Endothelial cell of umbilical vein (primary cell): ENCODE results near the gene NAV2. TPM values are rescaled to one million over a fixed set of nuclear protein-coding genes. Genes with fewer than 3 reads are reported as not detected.

Experiments used
- BruUV-seq: library from RNA; stranded (reverse); fragments of 400-500 nt; replicated peaks from 2 replicates; lab custom pipeline; 2021; lab: Mats Ljungman, UMichigan
- CTCF ChIA-PET: fragments of 300-600, 350-600 bp; sonication (Branson Sonifier 250); formaldehyde crosslinking; loops from one replicate; lab custom pipeline; 2021; ENCODE audit warnings: antibody characterized with exemption, inconsistent platforms; lab: Charles Lee
- POLR2A ChIA-PET: fragments of 300-600, 350-600 bp; sonication (Branson Sonifier 250); formaldehyde crosslinking; loops from one replicate; lab custom pipeline; 2021; ENCODE audit warnings: antibody characterized with exemption, inconsistent platforms; lab: Charles Lee
- DNase-seq: peaks from one replicate; pipeline ENCODE4 v3.0.0-alpha.2; 2011; ENCODE audit warnings: low read depth, low spot score
- FAIRE-seq: peaks from 2 replicates; lab custom pipeline; 2011; peaks lifted over from hg19 to GRCh38; lab: Jason Lieb, UNC
- H2AFZ ChIP-seq: 2 replicates; pipeline ENCODE4 v1.6.0; 2012; ENCODE audit warnings: low read depth, low read length, control low read depth, inconsistent platforms
- H3K27ac ChIP-seq: 2 replicates; pipeline ENCODE4 v1.5.1; 2011; ENCODE audit warnings: low read depth, mild to moderate bottlenecking, control low read depth, low read length, moderate library complexity; ENCODE audit not compliant: insufficient read depth
- H3K27me3 ChIP-seq, 2 experiments: 2 replicates each; pipeline versions ENCODE4 v1.6.0 to v1.6.1; 2011; ENCODE audit warnings: low read length in 2 of 2, mixed read lengths in 1 of 2; ENCODE audit not compliant: control insufficient read depth in 2 of 2, insufficient read depth in 2 of 2
- H3K36me3 ChIP-seq, 2 experiments: 2 replicates in 1 of 2; 3 replicates in 1 of 2; pipeline ENCODE4 v1.5.1; 2011; ENCODE audit warnings: low read length in 2 of 2, mild to moderate bottlenecking in 1 of 2, moderate library complexity in 1 of 2; ENCODE audit not compliant: control insufficient read depth in 2 of 2, insufficient read depth in 2 of 2; ENCODE audit errors: extremely low read depth in 1 of 2
- H3K4me1 ChIP-seq: 3 replicates; pipeline ENCODE4 v1.5.1; 2011; ENCODE audit warnings: mild to moderate bottlenecking, low read length; ENCODE audit not compliant: control insufficient read depth, insufficient read depth; ENCODE audit errors: extremely low read depth
- H3K4me2 ChIP-seq: 2 replicates; pipeline ENCODE4 v1.6.1; 2011; ENCODE audit warnings: low read length, control low read depth, mixed read lengths; ENCODE audit not compliant: insufficient read depth
- H3K4me3 ChIP-seq, 3 experiments: fragments of 200-600 bp in 1 of 3; sonication (generic), shearing (Covaris generic) in 1 of 3; replicated peaks in 1 of 3; 2 replicates each; pipeline ENCODE4 v1.5.1; 2011 to 2016; ENCODE audit warnings: control low read depth in 3 of 3, low read length in 3 of 3, mild to moderate bottlenecking in 2 of 3, inconsistent platforms in 1 of 3, low read depth in 1 of 3, moderate library complexity in 1 of 3; ENCODE audit not compliant: insufficient read depth in 1 of 3
- H3K79me2 ChIP-seq: 2 replicates; pipeline ENCODE4 v1.6.0; 2012; ENCODE audit warnings: low read length, inconsistent platforms; ENCODE audit not compliant: control insufficient read depth, insufficient read depth
- H3K9ac ChIP-seq: replicated peaks from 2 replicates; pipeline ENCODE3; 2011; ENCODE audit warnings: low read length, control low read depth; ENCODE audit not compliant: insufficient read depth; ENCODE audit errors: extremely low read depth
- H3K9me1 ChIP-seq: replicated peaks from 3 replicates; pipeline ENCODE4 v1.6.0; 2011; ENCODE audit warnings: mild to moderate bottlenecking, low read length; ENCODE audit not compliant: control insufficient read depth, insufficient read depth; ENCODE audit errors: extremely low read depth
- H3K9me3 ChIP-seq: replicated peaks from 2 replicates; pipeline ENCODE4 v1.5.1; 2012; ENCODE audit warnings: low read length, inconsistent platforms; ENCODE audit not compliant: control insufficient read depth, insufficient read depth
- H4K20me1 ChIP-seq: replicated peaks from 2 replicates; pipeline ENCODE3; 2011; ENCODE audit warnings: mild to moderate bottlenecking, low read length; ENCODE audit not compliant: control insufficient read depth, insufficient read depth; ENCODE audit errors: extremely low read depth
- EZH2 ChIP-seq: IDR thresholded peaks from 2 replicates; pipeline ENCODE4 v1.6.1; 2012; ENCODE audit warnings: borderline replicate concordance, low read depth, mild to moderate bottlenecking, moderate library complexity, low read length, inconsistent platforms; ENCODE audit not compliant: severe bottlenecking
- FOS ChIP-seq: IDR thresholded peaks from 2 replicates; pipeline ENCODE4 v1.6.1; 2011; ENCODE audit warnings: mild to moderate bottlenecking, low read length, moderate library complexity, borderline replicate concordance; ENCODE audit not compliant: insufficient read depth
- GATA2 ChIP-seq: IDR thresholded peaks from 2 replicates; pipeline ENCODE4 v1.7.0; 2011; ENCODE audit warnings: low read depth, mild to moderate bottlenecking, moderate library complexity, mixed read lengths, low read length; ENCODE audit not compliant: insufficient read length, insufficient read depth
- MYC ChIP-seq: IDR thresholded peaks from one replicate; pipeline ENCODE4 v1.6.1; 2011; ENCODE audit warnings: mild to moderate bottlenecking, low read depth, low read length
- POLR2A ChIP-seq: IDR thresholded peaks from 2 replicates; pipeline ENCODE4 v1.6.1; 2012; ENCODE audit warnings: low read depth, mild to moderate bottlenecking, control low read depth, low read length
- POLR2AphosphoS5 ChIP-seq: IDR thresholded peaks from 2 replicates; pipeline ENCODE4 v1.6.1; 2012; ENCODE audit warnings: low read depth, mild to moderate bottlenecking, control low read depth, low read length, moderate library complexity; ENCODE audit not compliant: insufficient read depth
- dilution Hi-C: fragments of 300-500 bp; cut with MboI; formaldehyde crosslinking; loops from one replicate; pipeline ENCODE4 v1.15.0; 2019; ENCODE audit warnings: low sequenced_read_pairs; ENCODE audit not compliant: extremely low pct_ligation_motif_present
- intact Hi-C: fragments of 100-400 bp; cut with micrococcal nuclease; formaldehyde crosslinking; loops from one replicate; pipeline ENCODE4 v1.10.0; 2022
- polyA plus RNA-seq, 4 experiments: library from polyadenylated mRNA; depleted of rRNA in 3 of 4; stranded (reverse) in 3 of 4; unstranded in 1 of 4; fragments of >200 nt; gene quantifications; 2 replicates each; pipeline versions ENCODE4 v1.2.1 to v1.2.3, GENCODE V29; 2011 to 2012; ENCODE audit warnings: missing spikeins in 1 of 4
- total RNA-seq: library from RNA; stranded (reverse); gene quantifications from 2 replicates; pipeline ENCODE4 v1.2.3, GENCODE V29; 2021
- TF ChIP-seq, protein P1 (sequence below): IDR thresholded peaks from 2 replicates; pipeline ENCODE4 v1.6.1; 2011; ENCODE audit not compliant: insufficient read depth, insufficient read length
- TF ChIP-seq, protein P2 (sequence below), 2 donors: IDR thresholded peaks; 1 replicate in 1 of 2; 2 replicates in 1 of 2; pipeline ENCODE4 v1.5.1; 2011; ENCODE audit warnings: low read length in 2 of 2, mild to moderate bottlenecking in 2 of 2, moderate library complexity in 2 of 2, control low read depth in 1 of 2, inconsistent platforms in 1 of 2, low read depth in 1 of 2; ENCODE audit not compliant: insufficient read depth in 1 of 2; ENCODE audit errors: extremely low read depth in 1 of 2

Gene NAV2
- total and polyA plus RNA-seq, 2 donors (not counting 3 experiments of a cell fraction or from before 2014, with no cell fraction given): 10.9 to 68.0 TPM

DNA sequence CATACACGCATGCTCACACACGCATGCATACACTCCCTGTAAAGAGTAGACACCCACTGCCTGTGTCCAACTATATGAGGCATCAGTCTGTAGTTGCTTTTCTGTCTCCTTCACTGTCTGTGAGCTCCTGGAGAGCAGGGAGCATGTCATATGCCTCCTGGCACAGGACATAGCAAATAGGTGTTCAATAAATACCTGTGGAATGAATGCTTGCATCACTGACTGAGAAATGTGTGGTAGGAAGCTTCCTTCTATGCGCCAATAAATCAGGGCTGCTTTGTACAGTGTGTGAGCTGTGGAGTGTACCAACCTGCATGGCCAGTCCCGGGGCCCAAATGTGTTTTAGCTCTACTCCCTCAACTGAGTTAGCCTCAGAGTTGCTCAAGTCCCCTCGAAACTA lies 37.2 kb upstream of the NAV2 start:
- H3K4me3 ChIP-seq: no peak overlapping the region
- H3K27ac ChIP-seq: no peak overlapping the region
- no peaks in the 10 kb centered on the region for H3K36me3 ChIP-seq
- no peaks in the 10 kb centered on the region for H3K9me3 ChIP-seq
- CTCF ChIA-PET: interaction anchor here (1.4 to 2.7 kb wide), 4 partner anchors 13 to 63 kb away, joined by 3 to 8 read pairs (median 4); partner anchors contain the start of gene NAV2
- peaks cover 26% of the 10 kb centered on the region for H3K4me1 ChIP-seq
- POLR2A ChIA-PET: no interaction called here
- H2AFZ ChIP-seq: no peak overlapping the region
- H3K4me2 ChIP-seq: no peak overlapping the region
- FAIRE-seq (no peak), DNase-seq (no peak)
- no TSS peak for BruUV-seq
- no peaks in the 10 kb centered on the region for H4K20me1 ChIP-seq
- H3K9ac ChIP-seq: no peak overlapping the region
- H3K79me2 ChIP-seq: no peaks in the 10 kb centered on the region
- no peaks in the 10 kb centered on the region for H3K27me3 ChIP-seq
- TF ChIP-seq FOS (no peak), EZH2 (no peak), POLR2A (no peak), POLR2AphosphoS5 (no peak), GATA2 (no peak), MYC (no peak)
- TF ChIP-seq, protein P1, sequence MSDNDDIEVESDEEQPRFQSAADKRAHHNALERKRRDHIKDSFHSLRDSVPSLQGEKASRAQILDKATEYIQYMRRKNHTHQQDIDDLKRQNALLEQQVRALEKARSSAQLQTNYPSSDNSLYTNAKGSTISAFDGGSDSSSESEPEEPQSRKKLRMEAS: no peak
- TF ChIP-seq, protein P2, sequence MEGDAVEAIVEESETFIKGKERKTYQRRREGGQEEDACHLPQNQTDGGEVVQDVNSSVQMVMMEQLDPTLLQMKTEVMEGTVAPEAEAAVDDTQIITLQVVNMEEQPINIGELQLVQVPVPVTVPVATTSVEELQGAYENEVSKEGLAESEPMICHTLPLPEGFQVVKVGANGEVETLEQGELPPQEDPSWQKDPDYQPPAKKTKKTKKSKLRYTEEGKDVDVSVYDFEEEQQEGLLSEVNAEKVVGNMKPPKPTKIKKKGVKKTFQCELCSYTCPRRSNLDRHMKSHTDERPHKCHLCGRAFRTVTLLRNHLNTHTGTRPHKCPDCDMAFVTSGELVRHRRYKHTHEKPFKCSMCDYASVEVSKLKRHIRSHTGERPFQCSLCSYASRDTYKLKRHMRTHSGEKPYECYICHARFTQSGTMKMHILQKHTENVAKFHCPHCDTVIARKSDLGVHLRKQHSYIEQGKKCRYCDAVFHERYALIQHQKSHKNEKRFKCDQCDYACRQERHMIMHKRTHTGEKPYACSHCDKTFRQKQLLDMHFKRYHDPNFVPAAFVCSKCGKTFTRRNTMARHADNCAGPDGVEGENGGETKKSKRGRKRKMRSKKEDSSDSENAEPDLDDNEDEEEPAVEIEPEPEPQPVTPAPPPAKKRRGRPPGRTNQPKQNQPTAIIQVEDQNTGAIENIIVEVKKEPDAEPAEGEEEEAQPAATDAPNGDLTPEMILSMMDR (IDR thresholded peaks at IDR 0.05; ENCODE audit: extremely low read depth in 1 of 2, insufficient read depth in 1 of 2, low read depth in 1 of 2, low read length in 2 of 2): no peak
- dilution Hi-C loops: no loop called here
- H3K9me1 ChIP-seq: no peaks in the 10 kb centered on the region
- intact Hi-C loops: no loop called here
